SK-N-SH treated with all-trans-retinoic acid at 6 μM for 48 hours (cell line): ENCODE measurements around the gene TMUB1.

ENCODE experiments used
- OSR1 ChIP-seq: fragments of 250-450 bp; sonication (Bioruptor Pico); IDR thresholded peaks from 2 replicates; pipeline ENCODE4 v1.8.0; 2022; ENCODE audit warnings: moderate library complexity, mild to moderate bottlenecking, inconsistent platforms
- RARB ChIP-seq: fragments of 250-450 bp; sonication (Bioruptor Pico); IDR thresholded peaks from 2 replicates; pipeline ENCODE4 v1.8.0; 2021; ENCODE audit warnings: mild to moderate bottlenecking, moderate library complexity
- ZFP3 ChIP-seq: fragments of 250-450 bp; sonication (Bioruptor Pico); IDR thresholded peaks from 2 replicates; pipeline ENCODE4 v1.5.0; 2020; ENCODE audit warnings: mild to moderate bottlenecking, moderate library complexity
- ZFP30 ChIP-seq: fragments of 450-650 bp; formaldehyde crosslinking; IDR thresholded peaks from 2 replicates; pipeline ENCODE4 v1.5.0; 2022; ENCODE audit warnings: mild to moderate bottlenecking, moderate library complexity
- ZNF565 ChIP-seq: fragments of 450-650 bp; formaldehyde crosslinking; conservative IDR thresholded peaks from 2 replicates; pipeline ENCODE4 v1.5.0; 2020; ENCODE audit warnings: low read depth, mild to moderate bottlenecking, moderate library complexity
- TF ChIP-seq, protein P1 (sequence below): fragments of 250-450 bp; sonication (Bioruptor Pico); IDR thresholded peaks from 2 replicates; pipeline ENCODE4 v1.8.0; 2020; ENCODE audit warnings: mild to moderate bottlenecking, moderate library complexity, borderline replicate concordance
- TF ChIP-seq, protein P2 (sequence below): fragments of 250-450 bp; sonication (Bioruptor Pico); IDR thresholded peaks from 2 replicates; pipeline ENCODE4 v1.5.1; 2020; ENCODE audit warnings: low read depth, mild to moderate bottlenecking, moderate library complexity

DNA sequence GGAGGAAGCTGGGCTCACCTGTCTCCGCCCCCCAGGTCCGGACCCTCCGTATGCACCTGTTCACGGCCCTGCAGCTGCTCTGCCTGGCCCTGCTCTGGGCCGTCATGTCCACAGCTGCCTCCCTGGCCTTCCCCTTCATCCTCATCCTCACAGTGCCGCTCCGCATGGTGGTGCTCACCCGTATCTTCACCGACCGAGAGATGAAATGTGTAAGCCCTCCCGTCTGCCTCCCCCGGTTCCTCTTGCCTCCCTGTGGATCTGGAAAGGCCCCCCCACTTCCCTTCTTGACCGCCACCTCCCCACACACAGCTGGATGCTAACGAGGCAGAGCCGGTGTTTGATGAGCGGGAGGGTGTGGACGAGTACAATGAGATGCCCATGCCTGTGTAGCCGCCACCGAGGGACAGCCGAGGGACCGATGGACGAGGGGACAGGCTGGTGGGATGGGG, 7.3 kb downstream of the TMUB1 start:
- TF ChIP-seq, protein P1, sequence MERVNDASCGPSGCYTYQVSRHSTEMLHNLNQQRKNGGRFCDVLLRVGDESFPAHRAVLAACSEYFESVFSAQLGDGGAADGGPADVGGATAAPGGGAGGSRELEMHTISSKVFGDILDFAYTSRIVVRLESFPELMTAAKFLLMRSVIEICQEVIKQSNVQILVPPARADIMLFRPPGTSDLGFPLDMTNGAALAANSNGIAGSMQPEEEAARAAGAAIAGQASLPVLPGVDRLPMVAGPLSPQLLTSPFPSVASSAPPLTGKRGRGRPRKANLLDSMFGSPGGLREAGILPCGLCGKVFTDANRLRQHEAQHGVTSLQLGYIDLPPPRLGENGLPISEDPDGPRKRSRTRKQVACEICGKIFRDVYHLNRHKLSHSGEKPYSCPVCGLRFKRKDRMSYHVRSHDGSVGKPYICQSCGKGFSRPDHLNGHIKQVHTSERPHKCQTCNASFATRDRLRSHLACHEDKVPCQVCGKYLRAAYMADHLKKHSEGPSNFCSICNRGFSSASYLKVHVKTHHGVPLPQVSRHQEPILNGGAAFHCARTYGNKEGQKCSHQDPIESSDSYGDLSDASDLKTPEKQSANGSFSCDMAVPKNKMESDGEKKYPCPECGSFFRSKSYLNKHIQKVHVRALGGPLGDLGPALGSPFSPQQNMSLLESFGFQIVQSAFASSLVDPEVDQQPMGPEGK: no peak
- no peak for TF ChIP-seq ZFP30 (CRISPR knock-in tag)
- TF ChIP-seq RARB (CRISPR knock-in tag): no peak
- TF ChIP-seq OSR1 (CRISPR knock-in tag): no peak
- TF ChIP-seq ZNF565 (CRISPR knock-in tag): no peak
- TF ChIP-seq, protein P2, sequence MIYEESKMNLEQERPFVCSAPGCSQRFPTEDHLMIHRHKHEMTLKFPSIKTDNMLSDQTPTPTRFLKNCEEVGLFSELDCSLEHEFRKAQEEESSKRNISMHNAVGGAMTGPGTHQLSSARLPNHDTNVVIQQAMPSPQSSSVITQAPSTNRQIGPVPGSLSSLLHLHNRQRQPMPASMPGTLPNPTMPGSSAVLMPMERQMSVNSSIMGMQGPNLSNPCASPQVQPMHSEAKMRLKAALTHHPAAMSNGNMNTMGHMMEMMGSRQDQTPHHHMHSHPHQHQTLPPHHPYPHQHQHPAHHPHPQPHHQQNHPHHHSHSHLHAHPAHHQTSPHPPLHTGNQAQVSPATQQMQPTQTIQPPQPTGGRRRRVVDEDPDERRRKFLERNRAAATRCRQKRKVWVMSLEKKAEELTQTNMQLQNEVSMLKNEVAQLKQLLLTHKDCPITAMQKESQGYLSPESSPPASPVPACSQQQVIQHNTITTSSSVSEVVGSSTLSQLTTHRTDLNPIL (CRISPR knock-in tag): no peak
- no peak for TF ChIP-seq ZFP3 (CRISPR knock-in tag)
